OCI-LY1 (cell line): Measurements from ENCODE around the gene TMIE.

Experiments
- H2AFZ ChIP-seq: fragments of 200-600 bp; sonication (generic), shearing (Covaris generic); 2 replicates; pipeline ENCODE4 v1.6.0; 2014; ENCODE audit warnings: antibody characterized with exemption, mild to moderate bottlenecking, low read length
- H3F3A ChIP-seq: fragments of 200-600 bp; sonication (generic), shearing (Covaris generic); 2 replicates; pipeline ENCODE4 v1.6.0; 2014; ENCODE audit warnings: mild to moderate bottlenecking, antibody characterized with exemption, low read length, moderate library complexity; ENCODE audit not compliant: insufficient read depth
- H3K27ac ChIP-seq: fragments of 200-600 bp; sonication (generic); 2 replicates; pipeline ENCODE4 v1.5.1; 2014; ENCODE audit warnings: low read length, mixed run types, mild to moderate bottlenecking, low read depth; ENCODE audit not compliant: poor library complexity, severe bottlenecking
- H3K27me3 ChIP-seq: fragments of 200-600 bp; sonication (generic); 2 replicates; pipeline ENCODE4 v1.6.0; 2014; ENCODE audit warnings: antibody characterized with exemption, mild to moderate bottlenecking, low read length, moderate library complexity; ENCODE audit not compliant: insufficient read depth
- H3K36me3 ChIP-seq: fragments of 200-600 bp; sonication (generic); 2 replicates; pipeline ENCODE4 v1.6.1; 2014; ENCODE audit warnings: mild to moderate bottlenecking, antibody characterized with exemption, low read length, moderate library complexity, mixed read lengths; ENCODE audit not compliant: insufficient read depth
- H3K4me1 ChIP-seq: fragments of 200-600 bp; sonication (generic); 2 replicates; pipeline ENCODE4 v1.5.1; 2014; ENCODE audit warnings: mild to moderate bottlenecking, low read length, moderate library complexity; ENCODE audit not compliant: insufficient read depth, severe bottlenecking
- H3K4me2 ChIP-seq: fragments of 200-600 bp; sonication (generic), shearing (Covaris generic); 2 replicates; pipeline ENCODE4 v1.6.1; 2014; ENCODE audit warnings: low read length
- H3K4me3 ChIP-seq: fragments of 200-600 bp; sonication (generic); 2 replicates; pipeline ENCODE4 v1.5.1; 2014; ENCODE audit warnings: low read length, low read depth, mild to moderate bottlenecking, mixed read lengths; ENCODE audit not compliant: poor library complexity, severe bottlenecking
- H3K79me2 ChIP-seq: fragments of 200-600 bp; shearing (Covaris generic); 2 replicates; pipeline ENCODE4 v1.6.1; 2016; ENCODE audit warnings: mixed run types, low read length, mixed read lengths; ENCODE audit not compliant: insufficient read depth
- H3K9ac ChIP-seq: fragments of 200-600 bp; sonication (generic), shearing (Covaris generic); 2 replicates; pipeline ENCODE4 v1.6.1; 2014; ENCODE audit warnings: mild to moderate bottlenecking, low read length, mixed read lengths
- H3K9me2 ChIP-seq: fragments of 200-600 bp; sonication (generic), shearing (Covaris generic); 2 replicates; pipeline ENCODE4 v1.6.1; 2014; ENCODE audit warnings: low read depth, mild to moderate bottlenecking, low read length, mixed read lengths
- H3K9me3 ChIP-seq: fragments of 200-600 bp; shearing (Covaris generic); 2 replicates; pipeline ENCODE4 v1.6.1; 2014; ENCODE audit warnings: low read length, mixed read lengths
- H4K20me1 ChIP-seq: fragments of 200-600 bp; sonication (generic), shearing (Covaris generic); 2 replicates; pipeline ENCODE4 v1.6.0; 2016; ENCODE audit warnings: mild to moderate bottlenecking, low read length; ENCODE audit not compliant: insufficient read depth
- CTCF ChIP-seq: fragments of 200-600 bp; sonication (generic), shearing (Covaris generic); IDR thresholded peaks from 2 replicates; pipeline ENCODE4 v1.5.1; 2017; ENCODE audit warnings: mild to moderate bottlenecking, antibody characterized with exemption, low read length, moderate library complexity, mixed read lengths
- EZH2 ChIP-seq: fragments of 200-600 bp; sonication (generic), shearing (Covaris generic); IDR thresholded peaks from 2 replicates; pipeline ENCODE4 v1.8.0; 2017; ENCODE audit warnings: borderline replicate concordance, mixed run types, mild to moderate bottlenecking, antibody characterized with exemption, low read length, moderate library complexity, mixed read lengths

The TMIE gene

GRCh38 chr3:46664188-46664970 is 36.8 kb upstream of the TMIE start:
- Histone ChIP-seq H3K4me1 (no peaks in the 10 kb centered on the region), H3K36me3 (no peaks in the 10 kb centered on the region), H3K4me3 (no peak overlapping the region), H3K9ac (no peak overlapping the region), H3K79me2 (no peaks in the 10 kb centered on the region), H3K9me2 (no peaks in the 10 kb centered on the region), H3K9me3 (no peaks in the 10 kb centered on the region), H2AFZ (no peak overlapping the region), H4K20me1 (no peaks in the 10 kb centered on the region), H3F3A (no peaks in the 10 kb centered on the region), H3K27me3 (no peaks in the 10 kb centered on the region), H3K27ac (no peak overlapping the region), H3K4me2 (no peak overlapping the region)
- TF ChIP-seq EZH2 (no peak), CTCF (no peak)

- Histone ChIP-seq H3K4me3 (no peak overlapping the region), H4K20me1 (no peaks in the 10 kb centered on the region), H3K36me3 (no peaks in the 10 kb centered on the region), H3F3A (no peaks in the 10 kb centered on the region), H3K4me2 (no peak overlapping the region), H3K27me3 (no peaks in the 10 kb centered on the region), H3K9me3 (no peaks in the 10 kb centered on the region), H3K27ac (no peak overlapping the region), H3K9ac (no peak overlapping the region), H2AFZ (no peak overlapping the region), H3K4me1 (no peaks in the 10 kb centered on the region), H3K79me2 (no peaks in the 10 kb centered on the region), H3K9me2 (no peaks in the 10 kb centered on the region)
- TF ChIP-seq CTCF (no peak), EZH2 (no peak)
These were observed 36.0 kb upstream of the TMIE start for GRCh38 chr3:46664971-46665762.

GRCh38 chr3:46665763-46666452 is 35.3 kb upstream of the TMIE start:
- no peaks in the 10 kb centered on the region for H3K36me3 ChIP-seq
- no peaks in the 10 kb centered on the region for H3F3A ChIP-seq
- H3K9me3 ChIP-seq: no peaks in the 10 kb centered on the region
- no peaks in the 10 kb centered on the region for H4K20me1 ChIP-seq
- H2AFZ ChIP-seq: no peak overlapping the region
- H3K4me3 ChIP-seq: no peak overlapping the region
- H3K27ac ChIP-seq: no peak overlapping the region
- H3K9ac ChIP-seq: no peak overlapping the region
- no peak overlapping the region for H3K4me2 ChIP-seq
- no peaks in the 10 kb centered on the region for H3K27me3 ChIP-seq
- H3K4me1 ChIP-seq: no peaks in the 10 kb centered on the region
- no peak for TF ChIP-seq EZH2
- TF ChIP-seq CTCF: no peak
- no peaks in the 10 kb centered on the region for H3K79me2 ChIP-seq
- no peaks in the 10 kb centered on the region for H3K9me2 ChIP-seq
